Subcutaneous adipose tissue (tissue), 4 donors: Measurements from ENCODE around the gene HSPB1. TPM values are rescaled to one million over a fixed set of nuclear protein-coding genes. Genes with fewer than 3 reads are reported as not detected.

Experiments used
- total RNA-seq, 4 donors: library from RNA; depleted of rRNA; stranded (reverse); fragments of >200 nt; gene quantifications; one replicate each; pipeline ENCODE4 v1.1.0, GENCODE V29; 2016
- TF ChIP-seq, protein P1 (sequence below): fragments of 450-650 bp; IDR thresholded peaks from one replicate; pipeline ENCODE4 v1.5.1; 2016; ENCODE audit warnings: low read depth, mild to moderate bottlenecking, control low read depth, antibody characterized with exemption, moderate library complexity

Gene HSPB1
- total RNA-seq, 4 donors from 2014 or later = 196 to 300 (median 263) TPM

DNA sequence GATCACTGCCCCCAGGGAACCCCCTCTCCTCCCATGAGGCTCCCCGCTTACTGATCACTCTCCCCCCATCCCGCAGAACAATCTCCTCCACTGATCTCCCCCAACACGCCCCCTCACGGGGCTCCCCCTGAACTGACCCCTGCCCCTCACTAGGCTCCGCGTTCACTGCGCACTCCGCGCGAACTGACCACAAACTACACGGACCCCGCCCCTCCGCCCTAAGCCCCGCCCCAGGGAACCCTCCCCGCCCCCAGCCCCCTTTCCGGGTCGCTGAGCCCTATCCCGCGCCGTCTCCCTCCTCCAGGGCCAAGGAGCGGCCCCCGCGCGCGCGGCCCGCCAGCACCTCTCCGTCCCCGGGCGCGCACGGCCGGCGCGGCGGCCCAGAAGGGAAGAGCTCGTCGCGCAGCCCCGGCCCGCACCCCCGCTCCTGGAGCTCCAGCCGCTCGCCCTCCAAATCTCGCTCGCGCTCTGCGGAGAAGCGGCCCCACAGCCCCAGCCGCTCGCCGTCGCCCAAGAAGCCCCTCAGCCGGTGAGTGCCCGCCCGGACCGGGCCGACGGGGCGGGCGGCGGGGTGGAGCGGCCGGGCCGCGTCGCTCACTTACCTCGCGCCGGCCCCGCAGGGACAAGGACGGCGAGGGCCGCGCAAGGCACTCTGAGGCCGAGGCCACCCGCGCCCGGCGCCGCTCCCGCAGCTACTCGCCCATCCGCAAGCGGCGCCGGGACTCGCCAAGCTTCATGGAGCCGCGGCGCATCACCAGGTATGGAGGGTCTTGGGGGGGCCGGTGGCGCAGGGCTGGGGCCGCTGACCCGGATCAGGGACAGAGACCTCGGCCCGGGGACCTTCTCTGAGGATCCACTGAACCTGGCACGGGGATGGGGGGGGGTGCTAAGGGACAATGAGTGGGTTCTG, 19.9 kb upstream of the HSPB1 start:
- TF ChIP-seq, protein P1, sequence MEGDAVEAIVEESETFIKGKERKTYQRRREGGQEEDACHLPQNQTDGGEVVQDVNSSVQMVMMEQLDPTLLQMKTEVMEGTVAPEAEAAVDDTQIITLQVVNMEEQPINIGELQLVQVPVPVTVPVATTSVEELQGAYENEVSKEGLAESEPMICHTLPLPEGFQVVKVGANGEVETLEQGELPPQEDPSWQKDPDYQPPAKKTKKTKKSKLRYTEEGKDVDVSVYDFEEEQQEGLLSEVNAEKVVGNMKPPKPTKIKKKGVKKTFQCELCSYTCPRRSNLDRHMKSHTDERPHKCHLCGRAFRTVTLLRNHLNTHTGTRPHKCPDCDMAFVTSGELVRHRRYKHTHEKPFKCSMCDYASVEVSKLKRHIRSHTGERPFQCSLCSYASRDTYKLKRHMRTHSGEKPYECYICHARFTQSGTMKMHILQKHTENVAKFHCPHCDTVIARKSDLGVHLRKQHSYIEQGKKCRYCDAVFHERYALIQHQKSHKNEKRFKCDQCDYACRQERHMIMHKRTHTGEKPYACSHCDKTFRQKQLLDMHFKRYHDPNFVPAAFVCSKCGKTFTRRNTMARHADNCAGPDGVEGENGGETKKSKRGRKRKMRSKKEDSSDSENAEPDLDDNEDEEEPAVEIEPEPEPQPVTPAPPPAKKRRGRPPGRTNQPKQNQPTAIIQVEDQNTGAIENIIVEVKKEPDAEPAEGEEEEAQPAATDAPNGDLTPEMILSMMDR = no peak

DNA sequence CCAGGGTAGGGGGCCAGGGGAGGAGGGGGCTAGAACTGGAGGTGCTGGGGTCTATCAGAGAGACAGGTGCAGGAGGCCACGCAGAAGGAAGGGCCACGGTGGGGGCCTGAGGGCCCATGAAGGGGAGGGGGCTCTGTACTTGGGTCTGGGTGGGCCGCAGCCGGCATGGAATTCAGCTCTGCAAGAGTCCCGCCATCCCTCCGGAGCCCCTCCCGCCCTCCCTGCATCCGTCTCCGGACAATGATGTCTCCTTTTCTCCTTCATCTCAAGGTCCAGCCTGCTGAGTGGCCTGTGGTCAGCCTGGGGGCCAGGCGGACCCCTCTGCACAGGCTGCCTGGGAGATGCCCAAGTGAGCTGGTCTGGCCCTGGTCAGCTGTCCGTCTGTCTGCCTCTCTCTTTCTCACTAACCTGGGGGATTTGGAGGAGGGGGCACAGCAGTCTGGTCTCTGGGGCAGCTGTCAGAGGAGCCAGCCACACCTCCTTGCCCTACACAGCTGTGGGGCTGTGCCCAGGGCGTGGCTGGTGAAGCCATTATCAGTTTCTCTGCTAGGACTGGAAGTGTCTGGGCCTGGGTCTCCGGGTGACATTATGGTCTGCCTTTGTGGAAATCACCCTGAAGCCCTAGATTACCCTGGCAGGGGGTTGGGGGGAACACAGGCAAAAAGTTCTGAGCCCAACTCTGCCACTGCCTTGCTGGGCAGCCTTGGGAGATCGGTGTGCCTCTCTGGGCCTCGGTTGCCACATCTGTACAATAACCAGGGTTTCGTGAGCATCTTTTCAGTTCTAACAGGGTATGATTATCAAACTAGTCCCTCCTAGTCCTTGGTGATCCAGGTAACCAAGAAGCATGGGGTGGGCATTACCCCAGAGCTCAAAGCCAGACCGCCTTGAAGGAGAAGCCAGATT, 19.0 kb upstream of the HSPB1 start:
- TF ChIP-seq, protein P1 = no peak

DNA sequence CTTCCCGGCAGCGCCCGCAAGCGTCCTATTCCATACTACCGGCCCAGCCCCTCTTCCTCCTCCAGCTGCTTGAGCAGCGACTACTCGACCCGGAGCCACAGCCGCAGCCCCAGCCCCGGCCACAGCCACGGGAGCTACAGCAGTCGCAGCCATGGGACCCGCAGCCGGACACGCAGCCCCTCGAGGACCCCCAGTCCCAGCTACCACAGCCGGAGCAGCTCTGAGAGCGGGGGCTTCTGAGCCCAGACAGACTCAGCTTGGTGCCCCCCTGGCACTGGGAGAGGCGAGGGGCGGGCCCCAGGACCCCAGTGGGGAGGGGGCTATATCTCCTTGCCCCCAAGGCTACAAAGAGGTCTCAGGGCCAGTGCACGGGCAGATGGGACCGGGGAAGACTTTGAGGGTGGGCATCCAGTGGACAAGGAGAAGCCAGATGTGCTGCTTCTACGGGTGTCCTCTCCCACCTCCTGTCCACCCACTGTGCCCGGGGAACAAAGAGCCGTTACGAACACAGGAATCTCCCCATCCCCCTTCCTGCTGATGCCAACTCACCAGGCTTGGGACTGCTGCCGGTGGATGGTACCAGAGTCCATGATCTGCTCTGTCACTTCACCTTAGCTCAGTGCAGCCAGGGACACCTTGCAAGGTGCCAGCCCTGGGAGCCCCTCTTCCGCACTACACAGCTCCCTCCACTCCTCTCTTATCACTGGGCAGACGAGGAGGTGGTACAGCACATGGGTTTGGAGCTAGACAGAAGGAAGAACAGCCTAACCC, 16.7 kb upstream of the HSPB1 start:
- TF ChIP-seq, protein P1 = no peak

DNA sequence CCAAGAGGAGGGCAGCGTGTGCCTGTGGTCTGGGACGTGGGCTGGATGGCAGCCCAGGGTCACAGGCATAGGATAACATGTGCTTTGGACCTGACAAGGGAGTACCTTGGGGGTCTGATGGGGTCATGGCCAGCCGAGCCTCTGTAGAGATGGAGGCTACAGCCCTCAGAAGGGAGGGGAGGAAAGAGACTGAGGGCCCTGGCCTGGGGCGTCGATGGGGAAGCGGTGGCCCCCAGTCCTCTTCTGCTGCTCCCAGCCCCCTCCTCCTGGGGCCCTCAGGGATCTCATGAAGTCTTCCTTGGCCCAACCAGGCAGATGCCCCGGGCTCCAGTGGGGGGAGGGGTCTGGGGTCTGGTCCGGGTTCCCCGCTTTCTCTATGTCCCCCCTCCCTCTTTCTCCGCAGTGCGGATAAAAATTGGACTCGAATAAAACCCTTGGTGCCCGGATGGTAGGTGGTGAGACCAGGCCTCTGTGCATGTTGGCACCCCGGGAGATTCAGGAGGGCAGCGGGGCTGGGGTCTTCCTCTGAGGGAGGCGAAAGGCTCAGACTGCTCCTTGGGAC, 15.6 kb upstream of the HSPB1 start:
- TF ChIP-seq, protein P1 = no peak

DNA sequence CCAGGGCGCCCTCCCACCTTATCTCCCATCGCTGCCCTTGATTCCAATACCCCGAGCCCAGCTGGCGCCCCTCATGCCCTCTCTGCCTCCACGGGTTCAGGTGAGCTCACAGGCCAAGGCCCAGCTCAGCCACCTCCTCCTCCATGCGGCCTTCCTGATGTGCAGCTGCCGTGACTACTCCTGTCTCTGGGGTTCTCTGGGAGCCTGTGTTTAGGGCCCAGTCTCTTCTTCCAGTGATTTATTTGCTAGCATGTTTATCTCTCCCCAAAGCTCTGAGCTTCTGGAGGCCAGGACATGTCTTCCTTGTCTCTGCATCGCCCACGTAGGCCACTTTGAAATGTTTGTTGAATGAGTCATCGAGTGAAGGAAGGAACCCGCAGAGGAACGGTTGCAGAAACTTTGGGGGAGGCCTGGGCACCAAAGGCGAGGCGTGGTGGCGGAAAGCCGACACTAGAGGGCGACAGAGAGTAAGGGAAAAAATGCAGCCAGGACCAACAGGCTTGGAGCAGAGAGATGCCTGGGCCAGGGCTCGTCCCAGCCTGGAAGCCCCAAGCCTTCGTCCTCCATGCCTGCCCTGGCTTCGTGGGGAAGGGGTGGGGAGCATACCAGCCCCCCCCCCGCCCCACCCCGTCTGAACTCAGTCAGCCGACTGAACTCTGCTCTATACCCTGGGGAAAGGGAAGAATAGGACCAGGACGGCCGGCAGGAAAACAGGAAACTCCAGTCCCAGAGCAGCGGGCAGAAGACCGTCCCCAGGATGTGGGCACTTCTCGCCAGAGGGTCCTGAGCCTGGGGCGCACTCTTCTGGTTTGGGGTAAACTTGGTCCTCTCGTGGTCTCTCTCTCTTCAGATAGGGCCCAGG, 10.9 kb upstream of the HSPB1 start:
- TF ChIP-seq, protein P1 = no peak

DNA sequence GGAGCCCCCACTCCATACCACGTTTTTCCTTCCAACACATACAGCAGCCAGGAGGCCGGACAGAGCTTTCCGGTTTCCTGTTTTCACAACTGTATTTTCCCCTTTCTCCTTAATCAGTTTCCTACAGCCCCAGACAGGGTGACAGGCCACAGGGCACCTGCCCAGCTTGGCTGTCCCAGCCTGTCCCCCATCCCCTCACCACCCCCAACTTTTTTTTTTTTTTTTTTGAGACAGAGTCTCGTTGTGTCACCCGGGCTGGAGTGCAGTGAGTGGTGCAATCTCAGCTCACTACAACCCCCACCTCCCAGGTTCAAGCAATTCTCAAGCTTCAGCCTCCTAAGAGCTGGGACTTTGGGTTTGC, 10.3 kb upstream of the HSPB1 start:
- TF ChIP-seq, protein P1 = no peak
